Prostate gland (tissue), 2 donors: ENCODE results near the gene RYR3. TPM values are rescaled to one million over a fixed set of nuclear protein-coding genes. Genes with fewer than 3 reads are reported as not detected.

Experiments used
- DNase-seq: peaks from one replicate; pipeline ENCODE4 v3.0.0-alpha.2; 2019; ENCODE audit warnings: low spot score
- H3K27ac ChIP-seq, 2 donors: fragments of 200-600 bp; sonication (generic); 2 replicates each; pipeline ENCODE4 v1.5.1; 2017 to 2019
- H3K27me3 ChIP-seq: fragments of 200-600 bp; sonication (generic); replicated peaks from 2 replicates; pipeline ENCODE4 v1.5.1; 2019; ENCODE audit not compliant: insufficient read depth
- H3K36me3 ChIP-seq, 2 donors: fragments of 200-600 bp; sonication (generic); 1 replicate in 1 of 2; 2 replicates in 1 of 2; pipeline versions ENCODE4 v1.5.1 to v1.8.1; 2017 to 2019
- H3K4me1 ChIP-seq: fragments of 200-600 bp; sonication (generic); replicated peaks from 2 replicates; pipeline ENCODE4 v1.5.1; 2019
- H3K4me3 ChIP-seq, 2 donors: fragments of 200-600 bp; sonication (generic); 2 replicates each; pipeline ENCODE4 v1.5.1; 2017 to 2019
- H3K9me3 ChIP-seq: fragments of 200-600 bp; sonication (generic); 2 replicates; pipeline ENCODE4 v1.5.1; 2017
- CTCF ChIP-seq, 4 experiments: fragments of 200-600 bp in 2 of 4; fragments of 450-650 bp in 2 of 4; sonication (generic) in 2 of 4; IDR thresholded peaks; 1 replicate in 3 of 4; 2 replicates in 1 of 4; pipeline ENCODE4 v1.5.1; 2016 to 2019; ENCODE audit warnings: antibody characterized with exemption in 4 of 4, mild to moderate bottlenecking in 2 of 4, moderate library complexity in 2 of 4
- POLR2A ChIP-seq: fragments of 450-650 bp; IDR thresholded peaks from one replicate; pipeline ENCODE4 v1.6.1; 2016; ENCODE audit warnings: antibody characterized with exemption, mild to moderate bottlenecking
- POLR2AphosphoS5 ChIP-seq: sonication (generic); formaldehyde crosslinking; IDR thresholded peaks from one replicate; pipeline ENCODE4 v1.6.1; 2017; ENCODE audit warnings: antibody characterized with exemption
- WGBS: methylation state at CpG from one replicate; pipeline ENCODE4 v1.1.5; 2018; 5-methylcytosine and 5-hydroxymethylcytosine counted together
- intact Hi-C: fragments of 100-400 bp; cut with DNase I; formaldehyde crosslinking; loops from one replicate; pipeline ENCODE4 v1.14.2; 2022
- total RNA-seq, 2 donors: library from RNA; depleted of rRNA; stranded (reverse); fragments of >200 nt; gene quantifications; one replicate each; pipeline ENCODE4 v1.1.0, GENCODE V29; 2016

Gene RYR3
- total RNA-seq, 2 donors from 2014 or later: 0.41 to 2.3 TPM

- WGBS: 47% methylated on average over 1 of the region's 1 CpG
- intact Hi-C loops: no loop called here
Measured at GRCh38 chr15:33360886-33361285, 50.1 kb downstream of the RYR3 start.

GRCh38 chr15:33369941-33370622, 59.3 kb downstream of the RYR3 start:
- no peak overlapping the region for H3K27ac ChIP-seq
- no peak overlapping the region for H3K4me3 ChIP-seq
- no peaks in the 10 kb centered on the region for H3K27me3 ChIP-seq
- H3K4me1 ChIP-seq: no peaks in the 10 kb centered on the region
- DNase-seq: no peak
- no peaks in the 10 kb centered on the region for H3K36me3 ChIP-seq
- WGBS: 44% methylated on average over 3 of the region's 3 CpGs
- intact Hi-C loops: no loop called here
- H3K9me3 ChIP-seq: no peaks in the 10 kb centered on the region
- TF ChIP-seq CTCF (IDR thresholded peaks at IDR 0.05): no peak
- no peak for TF ChIP-seq POLR2A
- TF ChIP-seq POLR2AphosphoS5: no peak

More at GRCh38 chr15:33360886-33361285, 50.1 kb downstream of the RYR3 start:
- H3K27me3 ChIP-seq: no peaks in the 10 kb centered on the region
- H3K9me3 ChIP-seq: no peaks in the 10 kb centered on the region
- TF ChIP-seq POLR2AphosphoS5 (no peak), CTCF (IDR thresholded peaks at IDR 0.05) (no peak), POLR2A (no peak)
- H3K36me3 ChIP-seq: no peaks in the 10 kb centered on the region
- DNase-seq: no peak
- no peaks in the 10 kb centered on the region for H3K4me1 ChIP-seq
- no peak overlapping the region for H3K27ac ChIP-seq
- H3K4me3 ChIP-seq: no peak overlapping the region

- no peak for DNase-seq
- Histone ChIP-seq H3K27me3 (no peaks in the 10 kb centered on the region), H3K4me3 (no peak overlapping the region), H3K36me3 (no peaks in the 10 kb centered on the region), H3K4me1 (no peaks in the 10 kb centered on the region), H3K9me3 (no peaks in the 10 kb centered on the region), H3K27ac (no peak overlapping the region)
- 91% methylated on average over 3 of the region's 3 CpGs for WGBS
- TF ChIP-seq POLR2AphosphoS5 (no peak), CTCF (IDR thresholded peaks at IDR 0.05) (no peak), POLR2A (no peak)
- intact Hi-C loops: no loop called here
Measured at GRCh38 chr15:33370623-33371020, 59.9 kb downstream of the RYR3 start.

GRCh38 chr15:33371159-33371558, 60.4 kb downstream of the RYR3 start:
- no peak overlapping the region for H3K4me3 ChIP-seq
- H3K36me3 ChIP-seq: no peaks in the 10 kb centered on the region
- TF ChIP-seq POLR2A (no peak), POLR2AphosphoS5 (no peak), CTCF (IDR thresholded peaks at IDR 0.05) (no peak)
- no peak for DNase-seq
- no peaks in the 10 kb centered on the region for H3K4me1 ChIP-seq
- 87% methylated on average over 3 of the region's 3 CpGs for WGBS
- intact Hi-C loops: no loop called here
- no peaks in the 10 kb centered on the region for H3K9me3 ChIP-seq
- no peaks in the 10 kb centered on the region for H3K27me3 ChIP-seq
- no peak overlapping the region for H3K27ac ChIP-seq

GRCh38 chr15:33374226-33374914, 63.6 kb downstream of the RYR3 start:
- intact Hi-C loops: no loop called here
- TF ChIP-seq CTCF (IDR thresholded peaks at IDR 0.05) (no peak), POLR2AphosphoS5 (no peak), POLR2A (no peak)
- no peak overlapping the region for H3K27ac ChIP-seq

More at GRCh38 chr15:33374226-33374914, 63.6 kb downstream of the RYR3 start:
- WGBS: 52% methylated on average over 5 of the region's 5 CpGs
- no peak for DNase-seq
- Histone ChIP-seq H3K4me3 (no peak overlapping the region), H3K36me3 (no peaks in the 10 kb centered on the region), H3K4me1 (no peaks in the 10 kb centered on the region), H3K27me3 (no peaks in the 10 kb centered on the region), H3K9me3 (no peaks in the 10 kb centered on the region)
